Mesenchymal stem cell (in vitro differentiated cells and primary cell): ENCODE results near the gene ADARB2.
A peak's percentile ranks its signal among the peaks of the same experiment; 100 is the strongest.
"Not testable (repeated sequence)": the region's sequence is repeated elsewhere in the genome, so short reads cannot be mapped to it uniquely, and the experiment has no call there.

Experiments
- DNase-seq: peaks from one replicate; pipeline ENCODE4 v3.0.0-alpha.2; 2013
- H2AFZ ChIP-seq: one replicate; pipeline ENCODE4 v1.6.1; 2013; ENCODE audit warnings: low read depth, mild to moderate bottlenecking, control low read depth, inconsistent platforms, low read length, moderate library complexity
- H2AK5ac ChIP-seq: 2 replicates; pipeline ENCODE4 v1.6.1; 2013; ENCODE audit warnings: low read length, moderate library complexity, mild to moderate bottlenecking, inconsistent platforms; ENCODE audit not compliant: severe bottlenecking
- H2BK120ac ChIP-seq: one replicate; pipeline ENCODE4 v1.6.1; 2013; ENCODE audit warnings: low read depth, mild to moderate bottlenecking, inconsistent platforms, low read length, moderate library complexity
- H2BK12ac ChIP-seq, 2 experiments: one replicate each; pipeline ENCODE4 v1.6.1; 2013; ENCODE audit warnings: inconsistent platforms in 2 of 2, low read length in 2 of 2, mild to moderate bottlenecking in 2 of 2, moderate library complexity in 2 of 2, control low read depth in 1 of 2
- H2BK15ac ChIP-seq: one replicate; pipeline ENCODE4 v1.6.1; 2013; ENCODE audit warnings: mild to moderate bottlenecking, low read depth, inconsistent platforms; ENCODE audit not compliant: poor library complexity, severe bottlenecking
- H2BK5ac ChIP-seq: 2 replicates; pipeline ENCODE4 v1.6.1; 2013; ENCODE audit warnings: low read depth, mild to moderate bottlenecking, low read length, control low read depth, inconsistent platforms; ENCODE audit not compliant: poor library complexity, severe bottlenecking
- H3K14ac ChIP-seq, 2 experiments: one replicate each; pipeline ENCODE4 v1.6.1; 2013; ENCODE audit warnings: inconsistent platforms in 2 of 2, low read length in 2 of 2, control low read depth in 1 of 2, mild to moderate bottlenecking in 1 of 2, moderate library complexity in 1 of 2
- H3K18ac ChIP-seq, 2 experiments: one replicate each; pipeline ENCODE4 v1.6.1; 2013; ENCODE audit warnings: inconsistent platforms in 2 of 2, low read length in 2 of 2, control low read depth in 1 of 2, low read depth in 1 of 2, mild to moderate bottlenecking in 1 of 2
- H3K23ac ChIP-seq, 2 experiments: one replicate each; pipeline ENCODE4 v1.6.1; 2013; ENCODE audit warnings: inconsistent platforms in 2 of 2, low read length in 2 of 2, mild to moderate bottlenecking in 2 of 2, moderate library complexity in 2 of 2, control low read depth in 1 of 2
- H3K27ac ChIP-seq: 2 replicates; pipeline ENCODE4 v1.5.1; 2013; ENCODE audit warnings: mild to moderate bottlenecking, moderate library complexity, low read length, control low read depth, inconsistent platforms; ENCODE audit not compliant: poor library complexity, severe bottlenecking
- H3K27me3 ChIP-seq, 2 experiments: 2 replicates each; pipeline versions ENCODE4 v1.6.1 to v1.7.0; 2013; ENCODE audit warnings: low read length in 2 of 2, mild to moderate bottlenecking in 2 of 2, moderate library complexity in 2 of 2, control low read depth in 1 of 2, inconsistent platforms in 1 of 2; ENCODE audit not compliant: control insufficient read depth in 1 of 2, insufficient read depth in 1 of 2
- H3K36me3 ChIP-seq, 2 experiments: 2 replicates each; pipeline versions ENCODE4 v1.6.1 to v1.7.0; 2013; ENCODE audit warnings: low read length in 2 of 2, control low read depth in 1 of 2, inconsistent platforms in 1 of 2, low read depth in 1 of 2, mild to moderate bottlenecking in 1 of 2; ENCODE audit not compliant: insufficient read depth in 2 of 2, control insufficient read depth in 1 of 2
- H3K4ac ChIP-seq, 2 experiments: one replicate each; pipeline ENCODE4 v1.6.1; 2013; ENCODE audit warnings: inconsistent platforms in 2 of 2, low read length in 2 of 2, mild to moderate bottlenecking in 2 of 2, moderate library complexity in 2 of 2, control low read depth in 1 of 2, low read depth in 1 of 2
- H3K4me1 ChIP-seq: 2 replicates; pipeline ENCODE4 v1.6.1; 2013; ENCODE audit warnings: low read depth, low read length, control low read depth; ENCODE audit not compliant: control insufficient read depth, insufficient read depth
- H3K4me2 ChIP-seq: 2 replicates; pipeline ENCODE4 v1.6.1; 2013; ENCODE audit warnings: low read length, mild to moderate bottlenecking, inconsistent platforms; ENCODE audit not compliant: poor library complexity, severe bottlenecking
- H3K4me3 ChIP-seq, 2 experiments: 2 replicates each; pipeline versions ENCODE4 v1.5.1 to v1.7.0; 2013; ENCODE audit warnings: low read length in 2 of 2, mild to moderate bottlenecking in 2 of 2, control low read depth in 1 of 2, low read depth in 1 of 2; ENCODE audit not compliant: insufficient read depth in 1 of 2
- H3K79me1 ChIP-seq: replicated peaks from 2 replicates; pipeline ENCODE4 v1.6.1; 2013; ENCODE audit warnings: mild to moderate bottlenecking, control low read depth, low read length, inconsistent platforms; ENCODE audit not compliant: poor library complexity, severe bottlenecking
- H3K9ac ChIP-seq: 2 replicates; pipeline ENCODE4 v1.7.0; 2013; ENCODE audit warnings: mild to moderate bottlenecking, low read length, moderate library complexity
- H3K9me3 ChIP-seq: 2 replicates; pipeline ENCODE4 v1.7.0; 2013; ENCODE audit warnings: mild to moderate bottlenecking, low read length; ENCODE audit not compliant: control insufficient read depth
- H4K8ac ChIP-seq: one replicate; pipeline ENCODE4 v1.6.1; 2013; ENCODE audit warnings: inconsistent platforms, mild to moderate bottlenecking, low read length, moderate library complexity
- H4K91ac ChIP-seq: one replicate; pipeline ENCODE4 v1.6.1; 2013; ENCODE audit warnings: mild to moderate bottlenecking, low read length, inconsistent platforms
- whole genome bisulfite sequencing: methylation state at CpG from one replicate; pipeline ENCODE4 v1.1.7; 2013; ENCODE audit warnings: mixed read lengths; 5-methylcytosine and 5-hydroxymethylcytosine counted together

Gene ADARB2

GRCh38 chr10:1358147-1358546 lies 379.2 kb downstream of the ADARB2 start:
- no peak overlapping the region for H2AK5ac ChIP-seq
- no peak overlapping the region for H2BK120ac ChIP-seq
- H3K4me2 ChIP-seq: no peak overlapping the region
- H2BK15ac ChIP-seq: no peak overlapping the region
- H3K4me1 ChIP-seq: peaks cover 23% of the 10 kb centered on the region
- H4K91ac ChIP-seq: no peak overlapping the region
- no peak overlapping the region for H3K14ac ChIP-seq
- H2BK12ac ChIP-seq: no peak overlapping the region
- H3K9me3 ChIP-seq: no peaks in the 10 kb centered on the region
- no peak overlapping the region for H2AFZ ChIP-seq
- 96% methylated on average over 4 of the region's 5 CpGs for WGBS
- no peak overlapping the region for H3K18ac ChIP-seq
- H3K9ac ChIP-seq: no peak overlapping the region
- H3K36me3 ChIP-seq: peaks cover 0 to 3% of the 10 kb centered on the region in 2 experiments
- no peak overlapping the region for H4K8ac ChIP-seq
- H3K4me3 ChIP-seq: no peak overlapping the region
- no peak overlapping the region for H3K27ac ChIP-seq
- no peak overlapping the region for H3K4ac ChIP-seq
- no peak overlapping the region for H3K23ac ChIP-seq
- H3K27me3 ChIP-seq: peaks cover 0 to 2% of the 10 kb centered on the region in 2 experiments
- H2BK5ac ChIP-seq: no peak overlapping the region
- no peaks in the 10 kb centered on the region for H3K79me1 ChIP-seq
- no peak for DNase-seq

- Histone ChIP-seq H3K4me2 (no peak overlapping the region), H3K27ac (no peak overlapping the region), H3K14ac (no peak overlapping the region), H2AK5ac (no peak overlapping the region), H2BK15ac (no peak overlapping the region), H3K18ac (no peak overlapping the region), H2BK5ac (no peak overlapping the region), H2BK12ac (no peak overlapping the region), H4K8ac (no peak overlapping the region), H3K9ac (no peak overlapping the region), H3K27me3 (peaks cover 0 to 2% of the 10 kb centered on the region in 2 experiments), H3K4ac (no peak overlapping the region), H3K36me3 (no peaks in the 10 kb centered on the region), H3K4me1 (peaks cover 20% of the 10 kb centered on the region), H3K4me3 (no peak overlapping the region), H4K91ac (no peak overlapping the region), H2AFZ (no peak overlapping the region), H3K9me3 (no peaks in the 10 kb centered on the region), H3K79me1 (no peaks in the 10 kb centered on the region), H3K23ac (no peak overlapping the region), H2BK120ac (no peak overlapping the region)
- DNase-seq: no peak
- 65% methylated on average over 2 of the region's 4 CpGs for WGBS
Measured at GRCh38 chr10:1356349-1356748, 381.0 kb downstream of the ADARB2 start.

GRCh38 chr10:1354809-1355710 lies 382.3 kb downstream of the ADARB2 start:
- no peak overlapping the region for H2BK120ac ChIP-seq
- H2AFZ ChIP-seq: no peak overlapping the region
- H3K79me1 ChIP-seq: no peaks in the 10 kb centered on the region

DNA sequence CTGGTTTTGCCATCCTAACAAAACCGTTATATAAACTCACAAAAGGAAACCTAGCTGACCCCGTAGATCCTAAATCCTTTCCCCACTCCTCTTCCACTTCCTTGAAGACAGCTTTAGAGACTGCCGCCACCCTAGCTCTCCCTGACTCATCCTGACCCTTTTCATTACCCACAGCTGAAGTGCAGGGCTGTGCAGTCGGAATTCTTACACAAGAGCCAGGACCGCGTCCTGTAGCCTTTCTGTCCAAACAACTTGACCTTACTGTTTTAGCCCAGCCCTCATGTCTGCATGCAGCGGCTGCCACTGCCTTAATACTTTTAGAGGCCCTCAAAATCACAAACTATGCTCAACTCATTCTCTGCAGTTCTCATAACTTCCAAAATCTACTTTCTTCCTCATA lies 385.0 kb downstream of the ADARB2 start:
- H3K14ac ChIP-seq, H3K4me3 ChIP-seq, H3K36me3 ChIP-seq, H2BK15ac ChIP-seq, H3K4me1 ChIP-seq, H2AFZ ChIP-seq, H3K9me3 ChIP-seq, H2BK120ac ChIP-seq, H3K4ac ChIP-seq, H2BK12ac ChIP-seq, H2AK5ac ChIP-seq, H3K27me3 ChIP-seq, H3K23ac ChIP-seq, H3K4me2 ChIP-seq, H3K27ac ChIP-seq, H2BK5ac ChIP-seq, H4K91ac ChIP-seq, H4K8ac ChIP-seq, H3K79me1 ChIP-seq, H3K18ac ChIP-seq, H3K9ac ChIP-seq: not testable (repeated sequence)
- 7% methylated on average over 7 of the region's 7 CpGs for WGBS
- DNase-seq: peak; percentile 55

More at GRCh38 chr10:1354809-1355710, 382.3 kb downstream of the ADARB2 start:
- Histone ChIP-seq H3K27me3 (peaks cover 0 to 2% of the 10 kb centered on the region in 2 experiments), H3K9ac (no peak overlapping the region), H3K4me3 (no peak overlapping the region), H3K4me1 (peaks cover 11% of the 10 kb centered on the region), H3K18ac (no peak overlapping the region), H2BK5ac (no peak overlapping the region), H2AK5ac (no peak overlapping the region), H3K4me2 (no peak overlapping the region), H2BK12ac (no peak overlapping the region), H2BK15ac (no peak overlapping the region), H4K91ac (no peak overlapping the region), H3K4ac (no peak overlapping the region), H4K8ac (no peak overlapping the region), H3K9me3 (no peaks in the 10 kb centered on the region), H3K36me3 (no peaks in the 10 kb centered on the region), H3K27ac (no peak overlapping the region), H3K14ac (no peak overlapping the region), H3K23ac (no peak overlapping the region)
- WGBS: 75% methylated on average over 10 of the region's 10 CpGs
- DNase-seq: no peak
